ENCODE results near the gene TTC9B.
A peak's percentile ranks its signal among the peaks of the same experiment; 100 is the strongest.

Gene TTC9B

DNA sequence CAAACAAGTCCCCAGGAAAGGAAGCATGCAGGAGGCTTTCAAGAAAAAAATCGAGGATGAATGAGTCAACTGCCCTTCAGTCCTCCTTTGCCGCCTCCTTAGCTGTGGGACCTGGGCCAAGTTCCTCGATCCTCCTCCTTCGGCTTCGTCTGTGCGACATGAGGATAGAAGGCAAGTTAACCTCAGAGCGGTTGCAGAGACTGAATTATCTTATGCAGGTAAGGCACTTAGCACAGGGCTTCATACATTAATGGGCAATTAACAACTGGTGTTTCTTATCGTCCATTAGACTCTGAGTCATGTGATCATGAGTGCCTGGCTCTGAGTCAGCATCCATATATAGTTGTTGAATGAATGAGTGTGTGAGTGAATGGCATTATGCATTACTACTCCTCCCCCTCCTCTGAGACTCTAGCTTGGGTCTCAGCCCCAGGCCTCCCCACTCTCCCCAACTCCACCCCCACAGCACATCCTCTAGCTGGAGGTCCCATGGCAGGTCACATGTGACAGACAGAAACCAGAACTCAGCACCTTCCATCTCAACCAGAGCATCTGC lies 1.6 kb upstream of the TTC9B start:
- no peak for TF ChIP-seq ZFX (IDR thresholded peaks at IDR 0.05; ENCODE audit: borderline replicate concordance)
- TF ChIP-seq, protein P1, sequence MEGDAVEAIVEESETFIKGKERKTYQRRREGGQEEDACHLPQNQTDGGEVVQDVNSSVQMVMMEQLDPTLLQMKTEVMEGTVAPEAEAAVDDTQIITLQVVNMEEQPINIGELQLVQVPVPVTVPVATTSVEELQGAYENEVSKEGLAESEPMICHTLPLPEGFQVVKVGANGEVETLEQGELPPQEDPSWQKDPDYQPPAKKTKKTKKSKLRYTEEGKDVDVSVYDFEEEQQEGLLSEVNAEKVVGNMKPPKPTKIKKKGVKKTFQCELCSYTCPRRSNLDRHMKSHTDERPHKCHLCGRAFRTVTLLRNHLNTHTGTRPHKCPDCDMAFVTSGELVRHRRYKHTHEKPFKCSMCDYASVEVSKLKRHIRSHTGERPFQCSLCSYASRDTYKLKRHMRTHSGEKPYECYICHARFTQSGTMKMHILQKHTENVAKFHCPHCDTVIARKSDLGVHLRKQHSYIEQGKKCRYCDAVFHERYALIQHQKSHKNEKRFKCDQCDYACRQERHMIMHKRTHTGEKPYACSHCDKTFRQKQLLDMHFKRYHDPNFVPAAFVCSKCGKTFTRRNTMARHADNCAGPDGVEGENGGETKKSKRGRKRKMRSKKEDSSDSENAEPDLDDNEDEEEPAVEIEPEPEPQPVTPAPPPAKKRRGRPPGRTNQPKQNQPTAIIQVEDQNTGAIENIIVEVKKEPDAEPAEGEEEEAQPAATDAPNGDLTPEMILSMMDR (IDR thresholded peaks at IDR 0.05): no peak
- H3K27ac ChIP-seq: peak overlapping the region; percentile 19; the same call in 1 of the 2 replicates

DNA sequence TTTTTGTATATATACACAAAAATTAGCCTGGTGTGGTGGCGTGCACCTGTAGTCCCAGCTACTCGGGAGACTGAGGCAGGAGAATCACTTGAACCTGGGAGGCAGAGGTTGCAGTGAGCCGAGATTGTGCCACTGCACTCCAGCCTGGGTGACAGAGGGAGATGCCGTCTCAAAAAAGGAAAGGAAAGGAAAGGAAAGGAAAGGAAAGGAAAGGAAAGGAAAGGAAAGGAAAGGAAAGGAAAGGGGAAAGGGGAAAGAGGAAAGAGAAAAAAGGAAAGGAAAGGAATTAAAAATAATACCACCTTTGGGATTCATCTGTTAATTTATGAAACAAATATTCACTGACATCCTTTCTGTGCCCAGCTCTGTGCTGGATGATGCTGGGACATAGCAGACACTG lies 845 bp upstream of the TTC9B start:
- H3K27ac ChIP-seq: 0 out of 2 replicates have a peak overlapping the region, but pooled peaks have one; percentile 19

DNA sequence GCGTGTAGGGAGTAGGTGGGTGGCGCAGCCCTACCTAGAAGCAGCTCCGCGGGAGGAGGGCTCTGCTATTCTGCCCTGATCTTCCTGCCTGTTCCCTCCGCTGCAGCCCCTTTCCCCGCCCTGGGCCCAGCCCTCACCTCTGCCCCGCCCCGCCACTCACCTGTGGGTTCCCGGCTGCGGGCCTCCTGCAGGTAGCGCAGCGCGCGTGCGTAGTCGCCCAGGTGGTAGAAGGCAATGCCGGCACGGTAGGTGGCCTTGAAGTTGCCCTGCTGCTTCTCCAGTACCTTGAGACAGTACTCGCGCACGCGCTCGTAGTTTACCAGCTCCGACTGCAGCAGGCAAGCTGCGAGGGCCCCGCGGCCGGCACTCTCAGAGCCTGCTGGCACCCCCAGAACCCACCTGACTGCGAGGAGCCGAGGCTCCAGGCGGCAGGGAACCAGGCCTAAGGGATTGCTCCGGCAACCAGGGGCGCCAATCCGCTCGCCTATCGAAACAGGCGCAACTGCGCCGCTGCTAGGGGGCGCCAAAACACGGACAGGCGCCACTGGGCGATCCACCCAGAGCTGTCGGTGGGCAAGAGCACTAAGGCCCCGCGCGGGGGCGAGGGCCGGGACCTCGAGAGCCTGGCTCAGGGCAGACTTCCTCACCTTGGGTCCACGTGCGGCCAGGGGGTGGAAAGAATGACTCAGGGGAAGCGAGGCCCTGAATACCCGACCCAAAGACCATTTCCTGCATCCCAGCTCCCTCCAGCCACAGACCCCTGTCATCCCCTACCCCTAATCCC lies 965 bp downstream of the TTC9B start:
- H3K27ac ChIP-seq: peak overlapping the region; percentile 79
- no peak for TF ChIP-seq ZFX (IDR thresholded peaks at IDR 0.05; ENCODE audit: borderline replicate concordance)
- TF ChIP-seq, protein P1 (IDR thresholded peaks at IDR 0.05): peak; percentile 88

DNA sequence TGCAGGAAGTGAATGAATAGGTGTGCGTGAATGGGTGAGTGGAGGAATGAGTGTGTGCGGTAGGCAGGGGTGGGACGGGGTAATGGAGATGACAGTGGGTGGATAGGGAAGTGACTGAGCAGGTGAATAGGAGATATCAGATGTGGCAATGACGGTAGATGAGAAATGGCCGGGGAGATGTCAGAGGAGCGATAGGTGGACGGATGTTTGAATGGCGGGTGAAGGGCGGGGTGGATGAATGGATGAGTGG lies 1.5 kb downstream of the TTC9B start:
- peak overlapping the region; percentile 79 for H3K27ac ChIP-seq
- TF ChIP-seq ZFX (IDR thresholded peaks at IDR 0.05; ENCODE audit: borderline replicate concordance): no peak
- TF ChIP-seq, protein P1 (IDR thresholded peaks at IDR 0.05): no peak

DNA sequence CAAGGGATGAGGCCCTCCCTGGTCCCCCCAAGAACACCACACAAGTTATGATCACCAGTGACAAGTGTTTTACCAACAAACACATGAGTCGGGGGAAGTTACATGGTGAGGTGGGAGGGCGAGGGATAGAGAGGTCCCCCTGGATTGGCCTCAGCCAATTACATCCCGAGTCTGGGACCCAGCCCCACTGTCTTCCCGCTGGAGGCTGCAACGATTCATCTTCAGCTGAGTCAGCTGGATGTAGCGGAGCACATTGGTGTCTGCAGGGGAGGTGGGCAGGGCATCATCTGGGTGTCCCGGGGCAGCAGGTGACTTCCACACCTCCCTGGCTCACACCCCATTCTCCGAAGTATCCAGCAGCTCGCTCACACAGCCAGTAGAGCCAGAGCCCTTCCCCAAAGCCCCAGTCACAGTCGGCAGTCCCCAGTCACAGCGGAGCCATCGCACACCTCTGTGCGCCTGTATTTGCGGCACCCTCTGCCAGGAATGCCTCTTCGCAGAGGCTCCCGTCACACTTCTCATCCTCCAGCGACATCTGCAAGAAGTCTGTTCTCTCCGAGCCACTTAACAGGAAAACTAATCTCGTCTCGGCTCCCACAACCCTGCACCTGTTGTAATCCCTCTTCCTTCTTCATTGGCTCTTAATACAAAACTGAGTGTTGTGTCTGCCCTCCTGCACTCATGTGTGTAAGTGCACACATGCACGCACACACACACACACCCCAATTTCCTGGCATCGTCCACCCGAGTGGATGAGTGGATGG lies 2.0 kb downstream of the TTC9B start:
- TF ChIP-seq ZFX (IDR thresholded peaks at IDR 0.05; ENCODE audit: borderline replicate concordance): no peak
- TF ChIP-seq, protein P1 (IDR thresholded peaks at IDR 0.05): no peak

DNA sequence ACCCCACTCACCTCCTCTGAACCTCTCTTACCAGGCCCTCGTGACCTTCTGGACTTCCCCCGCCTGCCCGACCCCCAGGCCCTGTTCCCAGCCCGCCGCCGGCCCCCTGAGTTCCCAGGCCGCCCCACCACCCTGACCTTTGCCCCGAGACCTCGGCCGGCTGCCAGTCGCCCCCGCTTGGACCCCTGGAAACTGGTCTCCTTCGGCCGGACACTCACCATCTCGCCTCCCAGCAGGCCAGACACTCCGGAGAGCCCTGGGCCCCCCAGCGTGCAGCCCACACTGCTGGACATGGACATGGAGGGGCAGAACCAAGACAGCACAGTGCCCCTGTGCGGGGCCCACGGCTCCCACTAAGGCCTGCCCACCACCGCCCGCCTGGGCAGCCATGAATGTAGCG lies 3.2 kb downstream of the TTC9B start:
- no peak overlapping the region for H3K27ac ChIP-seq
- no peak for TF ChIP-seq ZFX (IDR thresholded peaks at IDR 0.05; ENCODE audit: borderline replicate concordance)
- TF ChIP-seq, protein P1 (IDR thresholded peaks at IDR 0.05): no peak

More for the DNA sequence above, 2.0 kb downstream of the TTC9B start:
- H3K27ac ChIP-seq: peak overlapping the region; percentile 79

DNA sequence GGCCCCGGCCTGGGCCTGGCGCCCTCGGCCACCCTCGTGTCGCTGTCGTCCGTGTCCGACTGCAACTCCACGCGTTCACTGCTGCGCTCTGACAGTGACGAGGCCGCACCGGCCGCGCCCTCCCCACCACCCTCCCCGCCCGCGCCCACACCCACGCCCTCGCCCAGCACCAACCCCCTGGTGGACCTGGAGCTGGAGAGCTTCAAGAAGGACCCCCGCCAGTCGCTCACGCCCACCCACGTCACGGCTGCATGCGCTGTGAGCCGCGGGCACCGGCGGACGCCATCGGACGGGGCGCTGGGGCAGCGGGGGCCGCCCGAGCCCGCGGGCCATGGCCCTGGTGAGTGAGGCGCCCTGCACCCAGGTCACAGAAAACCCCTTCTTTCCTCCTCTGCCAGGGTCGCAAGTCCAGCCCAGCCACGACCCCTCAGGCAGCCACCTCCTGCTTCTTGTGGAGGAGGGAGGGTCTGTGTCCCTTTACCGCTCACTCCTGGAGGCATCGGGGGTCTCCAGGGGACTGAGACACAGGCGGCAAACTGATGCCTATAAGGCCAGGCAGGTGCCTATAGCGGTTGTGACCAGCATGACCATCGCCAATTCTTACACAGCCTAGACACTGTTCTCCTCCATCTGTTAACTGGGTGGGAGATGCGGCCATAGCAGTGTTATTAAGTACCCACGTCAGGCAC lies 4.2 kb downstream of the TTC9B start:
- H3K27ac ChIP-seq: no peak overlapping the region
- TF ChIP-seq ZFX (IDR thresholded peaks at IDR 0.05; ENCODE audit: borderline replicate concordance): no peak
- TF ChIP-seq, protein P1 (IDR thresholded peaks at IDR 0.05): no peak
